Thyroid gland (tissue), 4 donors: Measurements from ENCODE around the gene ACAP2. TPM values are rescaled to one million over a fixed set of nuclear protein-coding genes. Genes with fewer than 3 reads are reported as not detected.
"Not testable (repeated sequence)": the region's sequence is repeated elsewhere in the genome, so short reads cannot be mapped to it uniquely, and the experiment has no call there.

Experiments used
- DNase-seq, 2 donors: peaks; one replicate each; pipeline ENCODE4 v3.0.0-alpha.2; 2019
- H3K27ac ChIP-seq, 3 donors: fragments of 200-600 bp; sonication (generic); 1 replicate in 2 of 3; 2 replicates in 1 of 3; pipeline ENCODE4 v1.5.1; 2016 to 2019; ENCODE audit warnings: mild to moderate bottlenecking in 1 of 3, moderate library complexity in 1 of 3
- H3K27me3 ChIP-seq: fragments of 200-600 bp; sonication (generic); one replicate; pipeline ENCODE4 v1.5.1; 2019
- H3K36me3 ChIP-seq, 2 donors: fragments of 200-600 bp; sonication (generic); one replicate each; pipeline ENCODE4 v1.5.1; 2016 to 2019
- H3K4me1 ChIP-seq, 2 donors: fragments of 200-600 bp; sonication (generic); one replicate each; pipeline ENCODE4 v1.5.1; 2017 to 2019
- H3K4me3 ChIP-seq, 3 donors: fragments of 200-600 bp; sonication (generic); replicated peaks in 1 of 3; 1 replicate in 2 of 3; 2 replicates in 1 of 3; pipeline ENCODE4 v1.5.1; 2016; ENCODE audit warnings: mild to moderate bottlenecking in 1 of 3
- H3K9me3 ChIP-seq: fragments of 200-600 bp; sonication (generic); one replicate; pipeline ENCODE4 v1.5.1; 2017
- CTCF ChIP-seq, 6 experiments: fragments of 200-600 bp in 3 of 6; fragments of 450-650 bp in 3 of 6; sonication (generic) in 3 of 6; IDR thresholded peaks; one replicate each; pipeline ENCODE4 v1.5.1; 2016 to 2019; ENCODE audit warnings: antibody characterized with exemption in 6 of 6, mild to moderate bottlenecking in 2 of 6, inconsistent platforms in 1 of 6, moderate library complexity in 1 of 6
- POLR2A ChIP-seq, 2 donors: fragments of 450-650 bp; IDR thresholded peaks; one replicate each; pipeline ENCODE4 v1.6.1; 2017; ENCODE audit warnings: antibody characterized with exemption in 2 of 2, mild to moderate bottlenecking in 2 of 2, moderate library complexity in 1 of 2
- WGBS, 2 donors: methylation state at CpG; one replicate each; pipeline ENCODE4 v1.1.5; 2017; 5-methylcytosine and 5-hydroxymethylcytosine counted together
- intact Hi-C: fragments of 100-400 bp; cut with DNase I; formaldehyde crosslinking; loops from one replicate; pipeline ENCODE4 v1.15.1; 2023
- total RNA-seq, 4 donors: library from RNA; depleted of rRNA; stranded (reverse); fragments of >200 nt; gene quantifications; one replicate each; pipeline ENCODE4 v1.2.3, GENCODE V29; 2016

ACAP2 gene
- total RNA-seq, 4 donors from 2014 or later: 61.7 to 685 (median 71.3) TPM

GRCh38 chr3:195365371-195365770 lies 77.4 kb downstream of the ACAP2 start:
- Histone ChIP-seq H3K27ac (no peak overlapping the region), H3K4me1 (no peaks in the 10 kb centered on the region), H3K9me3 (no peaks in the 10 kb centered on the region), H3K4me3 (no peak overlapping the region), H3K27me3 (no peaks in the 10 kb centered on the region), H3K36me3 (no peaks in the 10 kb centered on the region)
- intact Hi-C loops: no loop called here
- 90 to 94% methylated on average over 2 of the region's 2 CpGs for WGBS, 2 donors
- TF ChIP-seq CTCF (IDR thresholded peaks at IDR 0.05): no peak
- no peak for TF ChIP-seq POLR2A (IDR thresholded peaks at IDR 0.05)
- DNase-seq: no peak

- H3K4me3 ChIP-seq, H3K27me3 ChIP-seq, DNase-seq, intact Hi-C loops, H3K36me3 ChIP-seq, H3K9me3 ChIP-seq, H3K4me1 ChIP-seq, H3K27ac ChIP-seq: not testable (repeated sequence)
- WGBS, 2 donors: 81 to 84% methylated on average over 2 of the region's 2 CpGs
These were observed 85.0 kb downstream of the ACAP2 start for GRCh38 chr3:195357797-195358196.

GRCh38 chr3:195356151-195357086 lies 86.4 kb downstream of the ACAP2 start:
- DNase-seq: peak; percentile 54 to 57
- peaks cover 0 to 7% of the 10 kb centered on the region in 2 donors for H3K4me1 ChIP-seq
- H3K4me3 ChIP-seq: no peak overlapping the region
- TF ChIP-seq POLR2A (IDR thresholded peaks at IDR 0.05) (no peak), CTCF (IDR thresholded peaks at IDR 0.05) (no peak)
- no peaks in the 10 kb centered on the region for H3K36me3 ChIP-seq
- intact Hi-C loops: no loop called here
- H3K27me3 ChIP-seq: no peaks in the 10 kb centered on the region
- WGBS, 2 donors: 82 to 84% methylated on average over 16 of the region's 16 CpGs
- no peak overlapping the region for H3K27ac ChIP-seq
- H3K9me3 ChIP-seq: no peaks in the 10 kb centered on the region

- H3K36me3 ChIP-seq, H3K9me3 ChIP-seq, H3K27ac ChIP-seq, DNase-seq, H3K4me3 ChIP-seq, H3K27me3 ChIP-seq, intact Hi-C loops, H3K4me1 ChIP-seq: not testable (repeated sequence)
- WGBS, 2 donors: 49 to 71% methylated on average over 2 of the region's 2 CpGs
These were observed 88.8 kb downstream of the ACAP2 start for GRCh38 chr3:195354009-195354408.

- TF ChIP-seq CTCF (IDR thresholded peaks at IDR 0.05) (no peak), POLR2A (IDR thresholded peaks at IDR 0.05) (no peak)
- 95 to 96% methylated on average over 4 of the region's 4 CpGs for WGBS, 2 donors
- intact Hi-C loops: no loop called here
- Histone ChIP-seq H3K27ac (no peak overlapping the region), H3K4me1 (peaks cover 0 to 7% of the 10 kb centered on the region in 2 donors), H3K9me3 (no peaks in the 10 kb centered on the region), H3K27me3 (no peaks in the 10 kb centered on the region), H3K36me3 (no peaks in the 10 kb centered on the region), H3K4me3 (no peak overlapping the region)
- DNase-seq: no peak
These were observed 89.8 kb downstream of the ACAP2 start for GRCh38 chr3:195352895-195353488.
